H9 (cell line): ENCODE results near the gene CDHR5. TPM values are rescaled to one million over a fixed set of nuclear protein-coding genes. Genes with fewer than 3 reads are reported as not detected.

Experiments
- DNase-seq: peaks from one replicate; pipeline ENCODE4 v3.0.0-alpha.2; 2017
- H2AFZ ChIP-seq: one replicate; pipeline ENCODE4 v1.6.1; 2013; ENCODE audit warnings: mild to moderate bottlenecking, low read length, control low read depth, moderate library complexity
- H2AK5ac ChIP-seq: 2 replicates; pipeline ENCODE4 v1.6.1; 2013; ENCODE audit warnings: low read length, control low read depth, mixed read lengths; ENCODE audit not compliant: insufficient read length
- H2BK120ac ChIP-seq: one replicate; pipeline ENCODE4 v1.6.1; 2013; ENCODE audit warnings: low read depth, mild to moderate bottlenecking, low read length, control low read depth, inconsistent platforms; ENCODE audit not compliant: poor library complexity, severe bottlenecking
- H2BK12ac ChIP-seq: 2 replicates; pipeline ENCODE4 v1.6.1; 2013; ENCODE audit warnings: low read length, control low read depth, mixed read lengths, low read depth; ENCODE audit not compliant: insufficient read length
- H2BK15ac ChIP-seq: 2 replicates; pipeline ENCODE4 v1.6.1; 2013; ENCODE audit warnings: low read depth, low read length, control low read depth
- H2BK20ac ChIP-seq: one replicate; pipeline ENCODE4 v1.6.1; 2013; ENCODE audit warnings: low read depth, mild to moderate bottlenecking, low read length, control low read depth, inconsistent platforms; ENCODE audit not compliant: poor library complexity, severe bottlenecking
- H2BK5ac ChIP-seq: 2 replicates; pipeline ENCODE4 v1.6.1; 2013; ENCODE audit warnings: low read length, control low read depth, mixed read lengths; ENCODE audit not compliant: insufficient read length
- H3K14ac ChIP-seq: 2 replicates; pipeline ENCODE4 v1.6.1; 2013; ENCODE audit warnings: low read length, control low read depth; ENCODE audit not compliant: insufficient read depth
- H3K18ac ChIP-seq: 2 replicates; pipeline ENCODE4 v1.6.1; 2013; ENCODE audit warnings: low read depth, mild to moderate bottlenecking, mixed read lengths, low read length, control low read depth; ENCODE audit not compliant: insufficient read length
- H3K23ac ChIP-seq: 2 replicates; pipeline ENCODE4 v1.6.1; 2013; ENCODE audit warnings: low read length, control low read depth, mixed read lengths, low read depth; ENCODE audit not compliant: insufficient read length
- H3K23me2 ChIP-seq: 2 replicates; pipeline ENCODE4 v1.6.1; 2013; ENCODE audit warnings: low read depth, mild to moderate bottlenecking, mixed read lengths, low read length, control low read depth; ENCODE audit not compliant: insufficient read length, poor library complexity, severe bottlenecking
- H3K27ac ChIP-seq: 2 replicates; pipeline ENCODE4 v1.5.1; 2013; ENCODE audit warnings: low read length, control low read depth, mixed read lengths, low read depth; ENCODE audit not compliant: insufficient read length
- H3K27me3 ChIP-seq: 2 replicates; pipeline ENCODE4 v1.6.1; 2013; ENCODE audit warnings: low read length, control low read depth, inconsistent platforms; ENCODE audit not compliant: insufficient read depth
- H3K4ac ChIP-seq: 2 replicates; pipeline ENCODE4 v1.6.1; 2013; ENCODE audit warnings: low read depth, mild to moderate bottlenecking, control low read depth, inconsistent platforms, low read length, moderate library complexity
- H3K4me1 ChIP-seq: 2 replicates; pipeline ENCODE4 v1.6.1; 2013; ENCODE audit warnings: low read length, control low read depth, inconsistent platforms; ENCODE audit not compliant: insufficient read depth
- H3K4me2 ChIP-seq: 2 replicates; pipeline ENCODE4 v1.6.1; 2013; ENCODE audit warnings: low read length, control low read depth, mixed read lengths; ENCODE audit not compliant: insufficient read length, insufficient read depth
- H3K56ac ChIP-seq: 2 replicates; pipeline ENCODE4 v1.6.1; 2013; ENCODE audit warnings: low read depth, mild to moderate bottlenecking, mixed read lengths, low read length, control low read depth; ENCODE audit not compliant: insufficient read length
- H3K79me1 ChIP-seq: 2 replicates; pipeline ENCODE4 v1.6.1; 2013; ENCODE audit warnings: low read depth, mild to moderate bottlenecking, moderate library complexity, low read length, control low read depth, inconsistent platforms; ENCODE audit not compliant: insufficient read depth, poor library complexity, severe bottlenecking
- H3K79me2 ChIP-seq: 2 replicates; pipeline ENCODE4 v1.6.1; 2013; ENCODE audit warnings: low read length, control low read depth, inconsistent platforms; ENCODE audit not compliant: insufficient read depth
- H3K9ac ChIP-seq: 2 replicates; pipeline ENCODE4 v1.6.1; 2013; ENCODE audit warnings: low read length, control low read depth, mixed read lengths; ENCODE audit not compliant: insufficient read length; ENCODE audit errors: extremely low read depth
- H3K9me3 ChIP-seq: one replicate; pipeline ENCODE4 v1.6.1; 2013; ENCODE audit warnings: low read depth, low read length, inconsistent platforms; ENCODE audit not compliant: control insufficient read depth
- H3T11ph ChIP-seq: one replicate; pipeline ENCODE4 v1.6.1; 2013; ENCODE audit warnings: mild to moderate bottlenecking, low read length, control low read depth, inconsistent platforms
- H4K20me1 ChIP-seq: one replicate; pipeline ENCODE4 v1.6.1; 2013; ENCODE audit not compliant: control insufficient read depth, insufficient read length, insufficient read depth
- H4K5ac ChIP-seq: 2 replicates; pipeline ENCODE4 v1.6.1; 2013; ENCODE audit warnings: low read depth, mild to moderate bottlenecking, mixed read lengths, low read length, control low read depth; ENCODE audit not compliant: insufficient read length
- H4K8ac ChIP-seq: replicated peaks from 2 replicates; pipeline ENCODE4 v1.6.1; 2013; ENCODE audit warnings: low read length, control low read depth, mixed read lengths, low read depth; ENCODE audit not compliant: insufficient read length
- H4K91ac ChIP-seq: 2 replicates; pipeline ENCODE4 v1.6.1; 2013; ENCODE audit warnings: low read depth, mild to moderate bottlenecking, moderate library complexity, mixed read lengths, low read length, control low read depth; ENCODE audit not compliant: insufficient read length
- H3K27ac Mint-ChIP-seq, 3 experiments: 2 replicates in 2 of 3; 3 replicates in 1 of 3; pipeline ENCODE4 v1.8.0; 2020 to 2021; ENCODE audit warnings: mixed read lengths in 3 of 3, mild to moderate bottlenecking in 1 of 3, moderate library complexity in 1 of 3
- H3K27me3 Mint-ChIP-seq: 2 replicates; pipeline ENCODE4 v1.8.0; 2021; ENCODE audit warnings: low read depth, mild to moderate bottlenecking, moderate library complexity, mixed read lengths
- H3K36me3 Mint-ChIP-seq, 3 experiments: 2 replicates in 2 of 3; 3 replicates in 1 of 3; pipeline ENCODE4 v1.8.0; 2020 to 2021; ENCODE audit warnings: low read depth in 3 of 3, mixed read lengths in 3 of 3; ENCODE audit not compliant: insufficient read depth in 1 of 3
- H3K4me1 Mint-ChIP-seq, 2 experiments: 2 replicates each; pipeline ENCODE4 v1.8.0; 2020; ENCODE audit warnings: mixed read lengths in 2 of 2
- H3K4me3 Mint-ChIP-seq, 2 experiments: 2 replicates in 1 of 2; 3 replicates in 1 of 2; pipeline ENCODE4 v1.8.0; 2020 to 2021; ENCODE audit warnings: mild to moderate bottlenecking in 2 of 2, mixed read lengths in 2 of 2, moderate library complexity in 1 of 2
- H3K9me3 Mint-ChIP-seq, 2 experiments: 2 replicates in 1 of 2; 3 replicates in 1 of 2; pipeline ENCODE4 v1.8.0; 2020; ENCODE audit warnings: mild to moderate bottlenecking in 2 of 2, mixed read lengths in 2 of 2, moderate library complexity in 1 of 2
- CTCF ChIP-seq: fragments of 200-600 bp; sonication (generic); conservative IDR thresholded peaks from 3 replicates; pipeline ENCODE4 v1.8.0; 2021; ENCODE audit warnings: antibody characterized with exemption, mild to moderate bottlenecking
- WGBS: extraction: QIAGEN DNeasy Blood & Tissue Kit; methylation state at CpG from one replicate; pipeline ENCODE4 v1.1.7; 2013; ENCODE audit warnings: missing lambda C conversion rate, low lambda C conversion rate, mixed read lengths; ENCODE audit not compliant: insufficient read length; ENCODE audit errors: extremely low coverage; 5-methylcytosine and 5-hydroxymethylcytosine counted together
- total RNA-seq: library from RNA; stranded (reverse); gene quantifications from 2 replicates; pipeline ENCODE4 v1.2.1, GENCODE V29; 2021

CDHR5 gene
- total RNA-seq, 1 experiment from 2014 or later = not detected

- no peak overlapping the region for H2AFZ ChIP-seq
- no peaks in the 10 kb centered on the region for H3K4me1 ChIP-seq
- H3K18ac ChIP-seq = no peak overlapping the region
- H3K79me2 ChIP-seq = peaks cover 17% of the 10 kb centered on the region; the same call in 1 of the 2 replicates
- H2BK5ac ChIP-seq = no peak overlapping the region
- no peak overlapping the region for H2BK20ac ChIP-seq
- H3K4me3 Mint-ChIP-seq = no peak overlapping the region
- peaks cover 7% of the 10 kb centered on the region for H3K79me1 ChIP-seq
- H3K9me3 Mint-ChIP-seq = no peaks in the 10 kb centered on the region
- H3T11ph ChIP-seq = no peak overlapping the region
- DNase-seq = no peak
- H4K20me1 ChIP-seq = peaks cover 3% of the 10 kb centered on the region
- H3K4me2 ChIP-seq = no peak overlapping the region
- TF ChIP-seq CTCF = no peak
- no peak overlapping the region for H2AK5ac ChIP-seq
- H3K4me1 Mint-ChIP-seq = peaks cover 0 to 3% of the 10 kb centered on the region in 2 experiments; a peak in 2 of 4 replicates
- H3K27me3 Mint-ChIP-seq = no peaks in the 10 kb centered on the region
- H3K4ac ChIP-seq = no peak overlapping the region
- no peak overlapping the region for H3K23ac ChIP-seq
- H4K5ac ChIP-seq = no peak overlapping the region
- H3K27ac Mint-ChIP-seq = no peak overlapping the region
- no peak overlapping the region for H4K91ac ChIP-seq
- no peak overlapping the region for H2BK120ac ChIP-seq
- H3K56ac ChIP-seq = no peak overlapping the region
- H2BK15ac ChIP-seq = no peak overlapping the region
- no peak overlapping the region for H3K27ac ChIP-seq
- no peak overlapping the region for H2BK12ac ChIP-seq
- H3K14ac ChIP-seq = no peak overlapping the region; the same call in 1 of the 2 replicates
- H3K9me3 ChIP-seq = no peaks in the 10 kb centered on the region
- no peak overlapping the region for H3K9ac ChIP-seq
- no peaks in the 10 kb centered on the region for H3K27me3 ChIP-seq
- peaks cover 31 to 67% (median 62%) of the 10 kb centered on the region in 3 experiments for H3K36me3 Mint-ChIP-seq
- H4K8ac ChIP-seq = no peak overlapping the region
- no peaks in the 10 kb centered on the region for H3K23me2 ChIP-seq
- WGBS = no CpG with 5 or more reads among the region's 10 CpGs
These were observed 40.5 kb downstream of the CDHR5 start for GRCh38 chr11:584287-584686.
